NCI-H524 (cell line): ENCODE results near the gene ATP2A3.
A peak's percentile ranks its signal among the peaks of the same experiment; 100 is the strongest.

Source experiments
- DNase-seq, 2 experiments: peaks; one replicate each; lab custom pipeline; 2025; lab: John Stamatoyannopoulos, UW

ATP2A3 gene

DNA sequence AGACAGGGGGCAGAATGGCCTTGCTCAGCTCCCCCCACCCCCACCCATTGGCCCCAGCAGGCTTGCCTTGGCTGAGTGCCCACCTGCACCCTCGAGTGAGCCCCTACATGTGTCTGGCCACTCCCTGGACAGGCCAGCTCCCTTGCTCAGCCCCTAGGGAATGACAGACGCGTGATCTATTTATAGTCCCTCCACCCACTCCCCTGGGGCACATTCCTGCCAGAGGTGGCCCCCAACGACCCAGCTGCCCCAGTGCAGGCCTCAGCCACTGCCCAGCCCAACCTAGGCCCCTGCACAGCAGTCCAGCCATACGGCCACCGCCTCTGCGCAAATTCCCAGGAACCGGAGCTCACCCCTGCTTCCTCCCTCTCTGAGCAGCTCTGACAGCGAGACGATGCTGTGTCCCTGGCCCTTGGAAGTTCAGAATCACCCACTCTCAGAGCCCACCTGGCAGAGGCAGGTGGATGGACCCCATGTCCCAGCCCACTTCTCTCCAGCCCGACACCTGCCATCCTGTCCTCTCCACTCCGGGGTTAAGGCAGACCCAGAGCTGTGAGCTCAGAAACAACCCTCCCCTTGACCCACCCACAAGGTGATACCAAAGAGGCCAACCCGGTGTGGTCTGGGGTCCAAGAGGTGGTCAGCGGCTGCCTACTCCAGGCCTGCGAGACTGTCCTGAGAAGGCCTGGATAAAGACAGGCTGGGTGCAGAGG, 36.5 kb downstream of the ATP2A3 start:
- DNase-seq = no peak

DNA sequence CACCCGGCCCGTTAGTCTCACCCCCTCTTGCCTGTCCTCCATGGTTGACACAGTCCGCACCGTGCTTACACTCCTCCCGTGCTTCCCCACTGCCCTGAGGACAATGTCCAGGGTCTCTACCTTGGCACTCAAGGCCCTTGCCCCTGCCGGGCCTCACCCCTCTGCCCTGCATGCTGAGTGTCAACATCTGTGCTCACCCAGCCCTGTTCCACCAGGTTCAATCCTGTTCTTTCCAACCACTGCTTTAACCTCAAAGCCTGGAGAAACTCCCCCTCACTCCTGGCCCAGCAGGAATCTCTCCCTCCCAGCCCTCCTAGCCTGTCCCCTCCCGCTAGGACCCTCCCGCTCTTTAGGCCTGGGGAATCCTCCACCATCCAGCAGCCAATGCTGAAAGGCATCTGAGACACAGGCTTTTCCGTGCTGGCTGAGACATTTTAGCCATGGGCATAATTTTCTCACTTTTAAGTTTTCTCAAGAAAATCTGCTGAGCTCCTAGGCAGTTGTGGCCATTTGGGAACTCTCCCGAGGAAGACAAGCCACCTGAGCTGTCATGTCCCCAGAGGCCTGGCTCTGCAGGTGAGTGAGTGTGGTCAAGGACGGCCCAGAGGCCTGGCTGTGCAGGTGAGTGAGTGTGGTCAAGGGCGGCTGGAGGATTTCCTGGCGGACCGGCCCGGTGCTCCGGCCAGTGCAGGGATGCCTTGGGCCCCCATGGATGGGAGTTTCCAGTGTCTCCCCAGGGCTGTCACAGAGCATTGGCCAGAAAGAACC, 37.2 kb downstream of the ATP2A3 start:
- DNase-seq = no peak

DNA sequence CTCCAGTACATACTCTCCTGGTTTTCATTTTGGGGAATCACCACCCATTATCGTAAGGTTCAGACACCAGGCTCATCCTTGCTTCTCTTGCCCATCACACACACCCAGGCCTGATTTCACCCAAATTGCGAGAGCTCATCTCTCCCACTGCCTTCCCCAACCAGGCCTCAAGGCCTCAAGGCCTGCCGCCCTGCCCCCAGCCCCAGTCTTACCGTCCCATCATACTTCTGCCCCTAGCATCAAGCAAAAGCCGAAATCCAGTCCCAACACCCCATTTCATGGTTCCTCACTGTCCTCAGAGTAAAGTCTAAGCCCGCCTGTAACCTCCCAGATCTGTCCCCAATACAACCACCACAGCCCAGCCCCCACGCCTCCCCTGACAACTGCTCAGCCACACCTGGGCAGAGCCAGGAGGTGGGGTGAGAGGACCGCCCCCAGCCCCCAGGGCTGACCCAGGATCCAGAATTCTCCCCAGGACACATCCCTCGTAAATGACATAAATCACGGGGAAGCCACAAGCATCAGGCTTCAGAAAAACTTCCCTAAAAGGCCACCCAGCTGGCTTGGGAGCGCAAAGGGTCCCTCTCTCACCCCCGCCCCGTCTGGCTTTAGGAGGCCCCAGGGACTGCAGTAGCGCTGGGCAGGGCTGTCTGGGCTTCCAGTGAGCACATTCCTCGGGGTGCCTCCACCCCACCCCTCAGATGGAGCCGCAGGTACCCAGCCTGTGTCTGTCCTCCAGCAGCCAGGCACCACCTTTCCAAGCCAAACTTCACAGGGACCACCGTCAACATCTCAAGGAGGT, 38.4 kb downstream of the ATP2A3 start:
- DNase-seq = no peak

DNA sequence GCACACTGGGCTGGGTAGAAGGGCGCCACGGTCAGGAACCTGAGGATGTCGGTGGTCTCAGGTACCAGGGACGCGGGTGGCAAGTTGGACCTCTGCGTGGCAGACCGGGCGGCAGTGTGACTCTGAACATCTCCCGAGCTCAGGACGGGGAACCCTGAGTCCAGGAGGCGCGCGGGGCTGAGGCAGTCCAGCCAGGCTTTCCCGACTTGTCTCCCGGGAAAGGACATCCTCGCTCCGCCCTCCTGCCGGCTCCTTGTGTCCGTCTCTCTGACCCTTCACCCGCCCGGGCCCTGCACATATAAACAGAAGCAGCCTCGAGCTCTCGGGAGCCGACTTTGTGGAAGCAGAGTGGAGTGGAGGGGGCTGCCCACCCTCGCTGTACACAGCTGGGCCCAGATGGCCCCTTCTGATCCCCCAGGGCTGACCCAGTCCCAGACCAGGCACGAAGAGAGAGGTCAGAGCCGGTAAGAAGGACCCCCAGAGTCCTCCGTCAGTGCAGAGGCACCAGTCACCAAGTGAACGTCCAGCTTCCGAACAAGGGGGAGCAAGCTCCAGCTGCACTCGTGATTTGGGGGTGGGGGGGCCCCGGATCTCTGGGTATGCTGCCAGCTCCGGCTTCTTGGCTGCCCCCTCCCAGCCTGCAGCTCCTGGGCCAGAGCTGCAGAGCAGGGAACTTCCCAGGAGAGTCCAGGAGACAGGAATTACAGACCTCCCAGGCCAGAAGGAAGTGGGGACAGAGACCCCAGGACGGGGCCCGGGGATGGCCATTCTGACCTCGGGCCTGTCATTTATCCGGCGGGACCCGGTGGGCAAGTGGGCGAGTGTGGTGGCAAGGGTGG, 39.5 kb downstream of the ATP2A3 start:
- no peak for DNase-seq

DNA sequence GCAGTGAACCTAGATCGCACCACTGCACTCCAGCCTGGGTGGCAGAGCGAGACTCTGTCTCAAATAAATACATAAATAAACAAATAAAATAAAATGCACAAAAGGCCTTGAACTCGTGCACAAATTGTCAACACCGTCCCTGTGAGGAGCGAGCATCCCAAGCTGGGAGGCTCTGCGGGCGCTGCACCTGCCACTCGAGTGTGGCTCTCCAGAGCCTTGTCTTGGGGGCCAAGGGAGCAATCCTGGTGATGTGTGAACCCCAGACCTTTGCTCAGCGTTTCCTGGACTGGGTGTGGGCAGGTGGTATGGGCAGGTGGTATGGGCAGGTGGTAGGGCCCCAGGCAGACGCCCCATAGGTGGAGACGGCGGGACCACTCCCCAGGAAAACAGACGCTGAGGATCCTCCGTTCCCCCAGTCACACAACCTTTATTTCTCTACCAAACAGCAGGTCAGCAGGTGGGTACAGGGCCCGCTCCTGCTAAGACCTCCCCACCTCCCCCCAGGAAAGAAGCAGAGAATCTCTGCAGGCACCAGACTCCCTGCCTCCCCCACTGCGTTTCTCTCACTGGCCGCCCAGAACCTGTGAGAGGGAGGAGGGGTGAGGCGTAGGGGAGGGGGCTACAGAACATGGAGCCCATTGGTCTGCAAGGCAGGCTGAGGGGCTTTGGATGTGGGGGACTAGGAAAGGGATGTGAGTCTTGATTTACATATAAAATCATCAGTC, 40.6 kb downstream of the ATP2A3 start:
- DNase-seq = no peak

DNA sequence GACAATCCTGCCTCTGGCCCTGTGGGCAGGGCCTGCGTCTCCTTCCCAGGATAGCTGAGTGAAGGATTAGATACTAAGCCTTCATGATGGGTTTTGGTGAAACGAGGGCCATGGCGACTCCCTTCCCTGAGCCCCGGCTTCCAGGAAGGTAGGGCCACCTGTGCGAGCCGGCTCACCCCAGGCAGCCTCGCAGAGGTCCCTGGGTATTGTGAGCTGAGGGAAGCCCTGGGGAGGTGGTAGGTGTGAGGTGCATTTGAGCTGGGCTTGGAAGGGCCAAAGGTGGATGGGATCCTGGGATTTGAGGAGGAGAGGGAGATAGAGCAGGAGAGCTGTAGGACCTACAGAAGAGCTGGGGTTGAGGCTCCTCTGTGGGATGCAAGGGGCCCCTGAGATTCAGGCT, 41.5 kb downstream of the ATP2A3 start:
- DNase-seq = no peak

DNA sequence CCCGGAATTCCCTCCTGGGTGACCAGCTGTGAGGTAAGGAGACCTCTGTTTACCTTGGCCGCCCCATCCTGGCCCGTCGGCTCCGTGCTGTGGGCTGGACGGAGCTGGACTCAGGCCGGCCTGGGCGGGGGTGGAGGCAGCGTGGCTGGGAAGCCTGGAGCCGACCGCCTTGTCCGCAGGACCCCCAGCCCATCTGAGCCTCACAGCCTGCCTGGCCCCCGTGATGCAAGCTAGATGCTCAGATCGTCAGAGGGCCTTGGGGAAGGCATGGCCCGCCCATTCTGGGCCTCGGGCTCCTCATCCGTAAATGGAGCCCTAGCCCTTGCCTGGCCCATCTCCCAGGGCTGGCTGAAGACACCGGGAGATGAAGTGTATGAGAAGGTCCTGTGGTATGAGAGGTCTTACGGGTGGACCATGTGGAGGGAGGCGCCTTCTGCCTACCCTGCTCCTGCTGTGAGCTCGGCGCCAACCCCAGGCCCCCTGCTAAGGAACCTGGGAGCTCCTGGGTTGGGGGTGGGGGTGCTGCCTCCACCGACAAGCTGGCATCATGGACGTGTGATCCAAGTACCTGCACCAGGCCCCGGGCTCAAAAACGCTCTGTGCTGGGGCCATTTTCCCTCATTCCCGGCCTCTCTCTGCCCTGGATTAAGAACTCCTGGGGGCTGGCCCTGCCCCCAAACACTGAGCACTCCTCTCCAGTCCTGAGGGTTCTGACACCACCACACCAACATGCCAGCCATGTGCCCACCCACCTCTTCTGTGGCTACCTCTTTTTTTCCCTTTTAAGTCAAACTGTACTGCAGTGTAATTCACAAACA, 42.5 kb downstream of the ATP2A3 start:
- DNase-seq = no peak

DNA sequence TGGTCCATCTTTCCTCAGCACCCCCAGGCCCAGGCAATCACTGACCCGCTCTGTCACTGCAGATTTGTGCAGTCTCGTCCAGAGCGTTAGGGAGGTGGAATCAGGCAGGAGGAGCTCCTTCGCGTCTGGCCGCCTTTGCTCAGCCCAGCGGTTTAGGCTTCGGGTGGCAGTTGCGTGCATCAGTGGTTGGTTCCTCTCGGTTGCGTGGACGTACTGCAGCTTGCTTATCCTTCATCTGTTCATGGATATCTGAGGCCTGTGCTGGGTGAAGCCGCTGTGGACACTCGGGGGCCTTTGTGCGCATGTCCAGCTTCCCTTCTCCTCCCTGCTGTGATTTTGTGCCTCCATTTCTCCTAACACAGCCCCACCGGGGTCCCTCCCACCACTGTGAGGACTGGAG, 43.2 kb downstream of the ATP2A3 start:
- DNase-seq = no peak

DNA sequence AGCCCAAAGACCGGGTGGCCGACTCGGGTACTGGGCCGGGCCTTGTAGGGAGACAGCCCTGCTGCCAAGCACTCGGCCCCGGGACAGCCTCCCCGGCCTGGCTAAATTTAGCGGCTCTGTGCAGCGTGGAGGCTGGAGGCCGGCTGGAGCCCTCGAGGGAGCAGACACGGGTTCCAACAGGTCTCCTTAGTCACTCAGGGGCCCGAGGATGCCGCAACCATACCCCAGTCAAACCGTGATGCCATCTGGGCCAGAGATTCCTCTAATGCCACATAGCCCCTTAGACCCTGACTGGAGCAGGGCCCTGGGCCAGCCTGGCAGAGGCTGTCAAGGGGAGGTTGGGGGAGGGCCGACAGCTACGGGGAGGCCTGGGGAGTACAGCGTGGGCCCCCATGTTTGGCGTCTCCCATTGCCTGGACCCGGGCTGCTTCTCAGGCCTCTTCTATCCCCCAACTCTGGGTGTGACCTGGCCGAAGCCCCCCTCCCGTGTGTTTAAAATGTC, 45.1 kb downstream of the ATP2A3 start:
- no peak for DNase-seq

DNA sequence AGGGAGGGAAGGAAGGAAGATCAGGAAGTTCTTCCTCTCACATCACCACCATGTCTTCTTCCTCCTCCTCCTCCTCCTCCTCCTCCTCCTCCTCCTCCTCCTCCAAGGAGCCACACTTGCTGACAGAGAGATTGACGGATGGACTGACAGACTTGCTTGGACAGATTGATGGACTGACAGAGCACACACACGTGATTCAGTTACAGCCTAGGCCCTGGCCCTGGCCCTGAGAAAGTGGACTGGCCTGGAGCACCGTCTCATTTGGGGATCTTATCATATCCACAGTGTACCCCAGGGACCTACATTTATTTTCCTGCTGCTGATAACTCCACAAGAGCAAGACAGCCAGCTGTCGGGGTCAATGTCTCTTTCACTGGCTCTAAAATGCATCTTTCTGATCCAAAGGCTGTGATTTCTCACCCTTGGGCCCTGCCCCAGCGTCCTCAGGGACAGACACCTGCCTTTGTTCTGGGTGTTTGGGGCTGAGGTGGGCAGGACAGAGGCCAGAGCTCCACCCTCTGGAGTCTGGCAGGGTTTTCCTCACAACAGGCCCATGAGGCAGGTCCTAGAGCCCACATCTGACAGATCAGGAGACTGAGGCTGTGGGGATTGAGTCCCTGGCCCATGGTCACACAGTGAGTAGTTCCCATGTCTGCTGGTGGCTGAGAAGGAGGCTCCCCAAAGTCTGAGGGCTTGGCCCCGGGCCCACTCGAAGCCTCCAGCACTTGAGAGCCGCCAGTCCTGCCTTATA, 45.7 kb downstream of the ATP2A3 start:
- DNase-seq = no peak

DNA sequence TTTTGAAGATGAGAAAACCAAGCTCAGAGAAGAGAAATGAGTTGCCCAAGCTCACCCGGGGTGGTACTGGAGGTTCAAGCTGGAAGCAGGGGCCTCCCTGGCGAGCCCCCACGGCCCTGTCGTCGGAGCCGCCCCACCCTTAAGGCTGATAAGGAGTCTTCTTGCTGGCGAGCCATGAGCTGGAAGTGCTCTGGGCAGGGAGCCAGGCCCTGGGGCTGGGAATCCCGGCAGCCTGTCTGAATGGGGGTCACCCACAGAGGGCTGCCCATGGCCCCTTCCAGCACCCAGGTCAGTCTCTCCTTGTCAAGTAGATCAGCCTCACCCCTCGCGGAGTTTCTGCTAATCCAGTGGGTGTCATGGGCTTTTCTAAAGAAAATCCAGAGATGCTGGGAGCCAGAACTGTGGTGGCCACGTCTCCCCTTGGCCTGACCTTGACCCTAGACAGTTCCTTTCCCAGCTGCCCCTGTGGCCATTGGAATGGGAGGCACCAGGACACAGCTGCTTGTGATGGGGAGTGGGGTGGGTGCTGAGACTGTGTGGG, 46.8 kb downstream of the ATP2A3 start:
- no peak for DNase-seq

DNA sequence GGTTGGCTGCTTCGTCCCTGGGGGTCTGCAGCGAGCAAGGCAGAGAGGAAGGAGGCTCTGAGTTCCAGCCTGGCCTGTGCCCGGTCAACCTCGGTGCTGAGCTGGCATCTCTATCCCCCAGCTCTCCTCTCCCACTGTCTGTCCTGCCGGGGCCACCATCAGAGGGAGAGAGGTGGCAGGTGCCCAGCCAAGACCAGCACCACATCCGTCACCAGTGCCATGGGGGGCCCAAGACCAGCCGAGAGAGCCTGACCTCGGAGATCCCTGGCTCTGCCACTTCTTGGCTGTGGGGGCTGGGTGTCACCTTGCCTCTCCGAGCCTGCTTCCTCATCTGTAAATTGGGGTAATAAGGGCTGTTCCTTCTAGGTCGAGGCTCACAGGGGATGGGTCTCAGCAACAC, 47.4 kb downstream of the ATP2A3 start:
- DNase-seq = no peak

DNA sequence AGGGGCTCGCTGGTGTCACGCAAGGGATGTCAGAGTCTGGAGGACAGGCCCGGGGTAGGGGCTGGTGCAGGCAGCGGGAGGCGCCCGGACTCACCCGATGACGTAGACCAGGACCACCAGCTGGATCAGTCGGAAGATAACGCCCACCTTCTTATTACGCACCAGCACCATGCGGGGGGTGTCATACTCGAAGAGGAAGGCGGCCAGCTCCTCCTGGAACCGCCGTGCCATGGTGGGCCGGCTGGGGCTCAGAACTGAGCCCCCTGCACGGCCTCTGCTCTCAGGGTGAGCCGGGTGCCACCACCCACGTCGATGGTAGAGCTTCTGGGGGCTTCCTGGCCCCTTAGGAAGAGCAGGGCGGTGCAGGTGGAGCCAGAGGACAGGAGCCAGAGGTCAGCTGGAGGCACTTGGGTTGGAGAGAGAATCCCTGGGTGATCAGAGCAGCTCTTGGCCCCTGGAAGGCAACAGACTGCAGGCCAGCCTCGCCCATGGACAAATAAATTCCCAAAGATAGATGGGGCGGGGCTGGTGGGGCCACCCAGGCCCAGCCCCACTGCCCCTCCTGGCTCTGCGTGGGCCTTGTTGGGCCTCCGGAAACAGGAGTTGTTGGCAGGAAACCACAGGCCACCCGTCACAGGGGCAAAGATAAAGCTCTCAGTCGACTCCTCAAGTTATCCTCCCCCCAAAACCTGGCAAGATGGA, 48.1 kb downstream of the ATP2A3 start, which contains the start of gene P2RX1:
Gene P2RX1, minus strand, starts transcription at position 471 of the 702 bp plus-strand sequence. Its CDS starts 240 bp downstream, at position 231.
- no peak for DNase-seq

DNA sequence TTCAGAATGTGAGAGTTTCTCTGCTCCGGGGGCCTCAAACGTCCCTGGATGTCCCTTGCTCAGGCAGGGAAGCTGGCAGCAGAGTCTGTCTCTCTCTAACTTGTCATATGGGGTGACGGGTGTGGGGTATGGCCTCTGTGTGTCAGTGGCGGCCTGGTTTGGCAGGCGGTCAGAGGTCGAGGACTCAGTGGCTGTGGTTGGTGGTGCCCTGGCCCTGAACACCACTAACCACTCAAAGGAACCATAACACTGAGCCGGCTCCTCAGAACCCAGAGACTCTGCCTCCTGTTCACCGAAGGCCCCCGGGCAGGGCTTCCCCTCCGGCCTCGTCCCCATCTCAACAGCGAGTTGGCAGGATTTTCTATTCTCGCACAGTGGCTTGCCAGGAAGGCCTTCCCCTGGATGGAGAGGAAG, 48.6 kb downstream of the ATP2A3 start:
- no peak for DNase-seq

DNA sequence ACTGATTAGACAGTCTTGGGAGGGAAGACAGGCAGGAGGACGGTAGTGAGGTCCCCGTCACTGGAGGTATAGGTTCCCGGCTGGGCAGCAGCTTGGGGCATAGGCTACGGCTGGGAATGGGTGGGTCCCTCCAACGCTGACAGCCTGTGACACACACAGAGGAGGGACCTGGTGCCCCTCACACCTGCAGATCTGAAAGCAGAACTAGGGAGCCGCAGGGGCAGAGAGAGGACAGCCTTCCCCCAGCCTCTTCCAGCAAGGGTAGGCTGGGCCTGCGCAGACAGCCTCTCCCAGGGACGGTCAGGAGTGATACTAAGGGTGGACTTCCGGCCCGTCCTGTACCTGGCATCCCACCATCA, 49.9 kb downstream of the ATP2A3 start:
- no peak for DNase-seq

DNA sequence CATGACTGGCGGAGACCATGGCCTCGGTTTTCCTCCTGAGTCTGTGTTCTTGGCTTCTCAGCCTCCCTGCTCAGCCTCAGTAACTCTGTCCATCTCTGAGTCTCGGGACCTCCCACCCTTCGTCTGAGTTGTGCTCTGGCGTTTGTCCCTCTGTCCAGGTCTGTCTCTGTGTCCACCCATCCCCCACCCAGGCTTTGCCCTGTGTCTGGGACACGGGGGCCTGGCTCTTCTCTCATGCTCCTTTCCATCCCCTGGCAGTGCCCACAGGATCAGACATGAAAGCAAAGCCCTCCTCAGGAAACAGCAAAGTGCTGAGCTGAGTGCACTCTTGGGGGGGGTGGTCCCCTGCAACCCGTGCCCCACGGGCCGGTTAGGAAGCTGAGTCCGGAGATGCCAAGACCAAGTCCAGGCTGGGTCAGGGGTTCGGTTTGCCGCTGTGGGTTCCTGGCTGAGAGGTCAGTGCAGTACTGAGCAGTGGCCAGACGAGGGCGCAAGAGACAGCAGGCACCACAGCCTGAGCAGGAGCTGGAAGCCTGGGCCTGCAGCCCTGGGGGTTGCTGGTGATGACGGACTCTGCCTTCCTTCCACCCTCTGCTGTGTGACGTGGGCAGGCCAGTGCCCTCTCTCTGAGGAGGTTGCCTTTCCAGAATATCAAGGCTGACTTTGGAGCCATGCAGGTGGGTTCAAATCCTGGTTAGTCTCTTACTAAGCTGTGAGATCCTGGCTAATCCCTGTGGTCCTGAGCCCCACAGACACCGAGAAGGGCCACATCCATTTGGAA, 50.5 kb downstream of the ATP2A3 start:
- DNase-seq = peak in 1 of 2 experiments; percentile 50

DNA sequence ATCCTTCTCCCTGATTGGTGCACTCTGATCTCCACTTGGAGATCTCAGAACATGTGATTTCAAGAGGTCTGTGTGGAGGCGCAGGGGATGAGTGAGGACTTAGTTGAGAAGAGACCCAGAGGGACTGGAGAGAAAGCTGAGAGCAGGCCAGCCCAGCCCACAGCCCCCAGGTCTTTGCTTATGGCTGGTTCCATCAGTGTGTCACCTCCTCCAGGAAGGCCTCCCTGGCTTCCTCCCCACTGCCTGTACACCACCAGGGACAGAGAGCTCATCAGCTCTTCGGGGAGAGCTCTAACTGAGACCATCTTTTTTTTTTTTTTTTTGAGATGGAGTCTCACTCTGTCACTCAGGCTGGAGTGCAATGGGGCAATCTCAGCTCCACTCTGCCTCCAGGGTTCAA, 51.4 kb downstream of the ATP2A3 start:
- no peak for DNase-seq
